Mesenchymal stem cell (in vitro differentiated cells and primary cell): ENCODE data around the gene SGIP1.

Source experiments
- DNase-seq: peaks from one replicate; pipeline ENCODE4 v3.0.0-alpha.2; 2013
- H2AFZ ChIP-seq: one replicate; pipeline ENCODE4 v1.6.1; 2013; ENCODE audit warnings: low read depth, mild to moderate bottlenecking, control low read depth, inconsistent platforms, low read length, moderate library complexity
- H2AK5ac ChIP-seq: 2 replicates; pipeline ENCODE4 v1.6.1; 2013; ENCODE audit warnings: low read length, moderate library complexity, mild to moderate bottlenecking, inconsistent platforms; ENCODE audit not compliant: severe bottlenecking
- H2BK120ac ChIP-seq: one replicate; pipeline ENCODE4 v1.6.1; 2013; ENCODE audit warnings: low read depth, mild to moderate bottlenecking, inconsistent platforms, low read length, moderate library complexity
- H2BK12ac ChIP-seq, 2 experiments: one replicate each; pipeline ENCODE4 v1.6.1; 2013; ENCODE audit warnings: inconsistent platforms in 2 of 2, low read length in 2 of 2, mild to moderate bottlenecking in 2 of 2, moderate library complexity in 2 of 2, control low read depth in 1 of 2
- H2BK15ac ChIP-seq: one replicate; pipeline ENCODE4 v1.6.1; 2013; ENCODE audit warnings: mild to moderate bottlenecking, low read depth, inconsistent platforms; ENCODE audit not compliant: poor library complexity, severe bottlenecking
- H2BK5ac ChIP-seq: 2 replicates; pipeline ENCODE4 v1.6.1; 2013; ENCODE audit warnings: low read depth, mild to moderate bottlenecking, low read length, control low read depth, inconsistent platforms; ENCODE audit not compliant: poor library complexity, severe bottlenecking
- H3K14ac ChIP-seq, 2 experiments: one replicate each; pipeline ENCODE4 v1.6.1; 2013; ENCODE audit warnings: inconsistent platforms in 2 of 2, low read length in 2 of 2, control low read depth in 1 of 2, mild to moderate bottlenecking in 1 of 2, moderate library complexity in 1 of 2
- H3K18ac ChIP-seq, 2 experiments: one replicate each; pipeline ENCODE4 v1.6.1; 2013; ENCODE audit warnings: inconsistent platforms in 2 of 2, low read length in 2 of 2, control low read depth in 1 of 2, low read depth in 1 of 2, mild to moderate bottlenecking in 1 of 2
- H3K23ac ChIP-seq, 2 experiments: one replicate each; pipeline ENCODE4 v1.6.1; 2013; ENCODE audit warnings: inconsistent platforms in 2 of 2, low read length in 2 of 2, mild to moderate bottlenecking in 2 of 2, moderate library complexity in 2 of 2, control low read depth in 1 of 2
- H3K27ac ChIP-seq: 2 replicates; pipeline ENCODE4 v1.5.1; 2013; ENCODE audit warnings: mild to moderate bottlenecking, moderate library complexity, low read length, control low read depth, inconsistent platforms; ENCODE audit not compliant: poor library complexity, severe bottlenecking
- H3K27me3 ChIP-seq, 2 experiments: 2 replicates each; pipeline versions ENCODE4 v1.6.1 to v1.7.0; 2013; ENCODE audit warnings: low read length in 2 of 2, mild to moderate bottlenecking in 2 of 2, moderate library complexity in 2 of 2, control low read depth in 1 of 2, inconsistent platforms in 1 of 2; ENCODE audit not compliant: control insufficient read depth in 1 of 2, insufficient read depth in 1 of 2
- H3K36me3 ChIP-seq, 2 experiments: 2 replicates each; pipeline versions ENCODE4 v1.6.1 to v1.7.0; 2013; ENCODE audit warnings: low read length in 2 of 2, control low read depth in 1 of 2, inconsistent platforms in 1 of 2, low read depth in 1 of 2, mild to moderate bottlenecking in 1 of 2; ENCODE audit not compliant: insufficient read depth in 2 of 2, control insufficient read depth in 1 of 2
- H3K4ac ChIP-seq, 2 experiments: one replicate each; pipeline ENCODE4 v1.6.1; 2013; ENCODE audit warnings: inconsistent platforms in 2 of 2, low read length in 2 of 2, mild to moderate bottlenecking in 2 of 2, moderate library complexity in 2 of 2, control low read depth in 1 of 2, low read depth in 1 of 2
- H3K4me1 ChIP-seq: 2 replicates; pipeline ENCODE4 v1.6.1; 2013; ENCODE audit warnings: low read depth, low read length, control low read depth; ENCODE audit not compliant: control insufficient read depth, insufficient read depth
- H3K4me2 ChIP-seq: 2 replicates; pipeline ENCODE4 v1.6.1; 2013; ENCODE audit warnings: low read length, mild to moderate bottlenecking, inconsistent platforms; ENCODE audit not compliant: poor library complexity, severe bottlenecking
- H3K4me3 ChIP-seq, 2 experiments: 2 replicates each; pipeline versions ENCODE4 v1.5.1 to v1.7.0; 2013; ENCODE audit warnings: low read length in 2 of 2, mild to moderate bottlenecking in 2 of 2, control low read depth in 1 of 2, low read depth in 1 of 2; ENCODE audit not compliant: insufficient read depth in 1 of 2
- H3K79me1 ChIP-seq: replicated peaks from 2 replicates; pipeline ENCODE4 v1.6.1; 2013; ENCODE audit warnings: mild to moderate bottlenecking, control low read depth, low read length, inconsistent platforms; ENCODE audit not compliant: poor library complexity, severe bottlenecking
- H3K9ac ChIP-seq: 2 replicates; pipeline ENCODE4 v1.7.0; 2013; ENCODE audit warnings: mild to moderate bottlenecking, low read length, moderate library complexity
- H3K9me3 ChIP-seq: 2 replicates; pipeline ENCODE4 v1.7.0; 2013; ENCODE audit warnings: mild to moderate bottlenecking, low read length; ENCODE audit not compliant: control insufficient read depth
- H4K8ac ChIP-seq: one replicate; pipeline ENCODE4 v1.6.1; 2013; ENCODE audit warnings: inconsistent platforms, mild to moderate bottlenecking, low read length, moderate library complexity
- H4K91ac ChIP-seq: one replicate; pipeline ENCODE4 v1.6.1; 2013; ENCODE audit warnings: mild to moderate bottlenecking, low read length, inconsistent platforms
- WGBS: methylation state at CpG from one replicate; pipeline ENCODE4 v1.1.7; 2013; ENCODE audit warnings: mixed read lengths; 5-methylcytosine and 5-hydroxymethylcytosine counted together

The SGIP1 gene

DNA sequence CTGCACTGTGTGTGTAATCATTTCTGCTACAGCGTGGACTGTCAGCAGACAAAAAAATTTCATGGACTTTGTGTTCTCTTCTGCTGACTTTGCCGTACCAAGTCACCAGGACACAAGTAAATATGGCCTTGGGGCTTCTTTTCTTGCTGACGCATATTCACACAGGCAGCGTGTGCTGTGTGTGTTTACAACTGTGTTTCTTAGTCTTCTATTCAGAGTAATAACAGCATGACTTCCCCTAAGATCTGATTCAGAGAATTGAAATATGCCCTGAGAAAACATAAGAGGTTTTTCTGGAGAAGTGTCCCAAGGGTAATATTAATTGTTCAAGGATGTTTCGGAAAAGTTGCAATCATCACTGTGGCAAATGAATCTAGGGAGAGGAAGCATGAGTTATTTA lies 171.2 kb downstream of the SGIP1 start:
- peak overlapping the region; percentile 59 for H3K9ac ChIP-seq
- no peaks in the 10 kb centered on the region for H3K27me3 ChIP-seq
- H4K8ac ChIP-seq: no peak overlapping the region
- no peak overlapping the region for H3K4me3 ChIP-seq
- H2AFZ ChIP-seq: no peak overlapping the region
- no peak overlapping the region for H3K4ac ChIP-seq
- H2BK15ac ChIP-seq: no peak overlapping the region
- no peak overlapping the region for H3K18ac ChIP-seq
- no peaks in the 10 kb centered on the region for H3K9me3 ChIP-seq
- no peak overlapping the region for H2BK120ac ChIP-seq
- H4K91ac ChIP-seq: no peak overlapping the region
- no peak overlapping the region for H3K4me2 ChIP-seq
- no peak overlapping the region for H3K27ac ChIP-seq
- H3K23ac ChIP-seq: no peak overlapping the region
- H3K4me1 ChIP-seq: no peaks in the 10 kb centered on the region
- H3K14ac ChIP-seq: no peak overlapping the region
- H3K79me1 ChIP-seq: no peaks in the 10 kb centered on the region
- 41% methylated on average over 4 of the region's 5 CpGs for WGBS
- no peak overlapping the region for H2BK5ac ChIP-seq
- peaks cover 0 to 3% of the 10 kb centered on the region in 2 experiments for H3K36me3 ChIP-seq
- DNase-seq: peak; percentile 88
- H2AK5ac ChIP-seq: no peak overlapping the region
- no peak overlapping the region for H2BK12ac ChIP-seq

DNA sequence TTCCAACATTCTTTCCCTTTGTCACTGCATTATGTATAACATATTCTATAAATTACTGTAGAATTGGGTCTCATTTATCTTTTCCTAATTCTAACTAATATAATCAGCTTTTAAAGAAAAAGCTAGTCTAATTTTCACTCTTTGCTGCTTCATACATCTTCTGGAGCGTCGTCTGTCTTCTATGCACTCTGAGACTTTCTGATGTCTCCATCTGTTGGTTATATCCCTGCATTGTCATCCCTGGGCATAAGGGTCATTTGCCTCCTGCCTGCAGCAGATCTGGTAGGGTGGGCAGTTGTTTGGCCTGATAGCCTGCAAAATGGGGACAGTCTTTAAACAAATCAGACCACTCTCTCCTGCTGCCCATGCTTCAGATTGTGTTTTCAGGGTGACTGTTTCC lies 177.5 kb downstream of the SGIP1 start:
- 64% methylated on average over 2 of the region's 2 CpGs for whole genome bisulfite sequencing
- H2AFZ ChIP-seq: no peak overlapping the region

DNA sequence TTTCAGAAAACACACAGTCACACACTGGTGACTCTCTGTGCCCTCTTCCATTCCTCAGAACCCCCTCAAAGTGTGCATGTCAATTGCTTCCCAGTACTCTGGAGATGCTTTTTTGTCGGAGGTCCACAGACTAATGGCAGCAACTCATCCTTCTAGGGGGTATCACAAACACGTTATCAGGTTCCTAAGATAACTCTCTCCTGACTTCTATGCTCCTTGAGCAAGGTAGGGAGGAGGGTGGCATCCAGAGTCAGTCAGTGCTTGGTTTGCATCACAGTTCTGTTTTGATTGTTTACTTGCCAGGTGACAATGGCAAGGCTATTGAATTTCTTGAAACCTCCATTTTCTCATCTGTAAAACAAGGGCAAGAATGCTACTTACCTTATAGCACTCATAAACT lies 178.9 kb downstream of the SGIP1 start:
- Histone ChIP-seq H2BK120ac (no peak overlapping the region), H2BK12ac (no peak overlapping the region), H3K4ac (no peak overlapping the region), H3K36me3 (no peaks in the 10 kb centered on the region), H4K8ac (no peak overlapping the region), H2AFZ (no peak overlapping the region), H2AK5ac (no peak overlapping the region), H4K91ac (no peak overlapping the region), H3K9ac (no peak overlapping the region), H3K9me3 (no peaks in the 10 kb centered on the region), H2BK15ac (no peak overlapping the region), H3K79me1 (no peaks in the 10 kb centered on the region), H3K4me3 (no peak overlapping the region), H3K4me2 (no peak overlapping the region), H3K27me3 (no peaks in the 10 kb centered on the region), H3K23ac (no peak overlapping the region), H3K14ac (no peak overlapping the region), H3K27ac (no peak overlapping the region), H3K4me1 (peaks cover 2% of the 10 kb centered on the region), H2BK5ac (no peak overlapping the region), H3K18ac (no peak overlapping the region)
- DNase-seq: no peak
- WGBS: 79% methylated on average over 2 of the region's 2 CpGs

More for the DNA sequence above, 177.5 kb downstream of the SGIP1 start:
- Histone ChIP-seq H3K18ac (no peak overlapping the region), H3K36me3 (no peaks in the 10 kb centered on the region), H3K27ac (no peak overlapping the region), H3K23ac (no peak overlapping the region), H3K9ac (no peak overlapping the region), H3K9me3 (no peaks in the 10 kb centered on the region), H3K14ac (no peak overlapping the region), H4K91ac (no peak overlapping the region), H3K4ac (no peak overlapping the region), H3K27me3 (no peaks in the 10 kb centered on the region), H2BK120ac (no peak overlapping the region), H3K4me1 (peaks cover 2% of the 10 kb centered on the region), H4K8ac (no peak overlapping the region), H2BK12ac (no peak overlapping the region), H3K4me2 (no peak overlapping the region), H3K79me1 (no peaks in the 10 kb centered on the region), H2BK5ac (no peak overlapping the region), H3K4me3 (no peak overlapping the region), H2BK15ac (no peak overlapping the region), H2AK5ac (no peak overlapping the region)
- DNase-seq: peak; percentile 38

DNA sequence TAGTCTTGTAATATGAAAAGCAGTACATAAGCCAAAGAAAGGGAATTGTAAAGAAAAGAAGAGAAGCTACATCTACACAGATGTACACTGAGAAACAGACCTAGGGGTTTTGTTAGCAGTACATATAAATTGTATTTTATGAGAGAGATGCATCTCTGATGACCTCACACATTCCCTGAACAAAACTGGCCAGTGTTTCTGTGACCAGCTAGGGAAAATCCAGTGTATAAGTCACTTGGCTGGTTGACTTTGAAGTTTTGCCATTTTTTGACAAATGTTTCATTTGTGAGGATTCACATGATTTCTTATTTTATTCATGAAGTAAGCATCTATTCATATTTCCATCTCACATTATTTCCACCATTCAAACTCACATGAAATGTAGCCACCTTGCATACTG lies 190.0 kb downstream of the SGIP1 start:
- Histone ChIP-seq H3K4me2 (no peak overlapping the region), H3K36me3 (peaks cover 0 to 3% of the 10 kb centered on the region in 2 experiments), H3K27ac (no peak overlapping the region)

More for the DNA sequence above, 190.0 kb downstream of the SGIP1 start:
- H3K27me3 ChIP-seq: no peaks in the 10 kb centered on the region
- no peak overlapping the region for H3K4ac ChIP-seq
- DNase-seq: no peak
- no peak overlapping the region for H2BK12ac ChIP-seq
- H3K79me1 ChIP-seq: no peaks in the 10 kb centered on the region
- no peaks in the 10 kb centered on the region for H3K9me3 ChIP-seq
- H2BK120ac ChIP-seq: no peak overlapping the region
- no peak overlapping the region for H3K4me3 ChIP-seq
- no peak overlapping the region for H2BK5ac ChIP-seq
- H2BK15ac ChIP-seq: no peak overlapping the region
- H2AK5ac ChIP-seq: no peak overlapping the region
- no peak overlapping the region for H4K8ac ChIP-seq
- H3K9ac ChIP-seq: no peak overlapping the region
- H3K23ac ChIP-seq: no peak overlapping the region
- H2AFZ ChIP-seq: no peak overlapping the region
- no peak overlapping the region for H4K91ac ChIP-seq
- H3K18ac ChIP-seq: no peak overlapping the region
- H3K4me1 ChIP-seq: peaks cover 4% of the 10 kb centered on the region
- no peak overlapping the region for H3K14ac ChIP-seq
